ENCODE results near the gene FEN1. TPM values are rescaled to one million over a fixed set of nuclear protein-coding genes. Genes with fewer than 3 reads are reported as not detected.

FEN1 gene
- total RNA-seq, 1 experiment from 2014 or later, result 21.5 TPM

GRCh38 chr11:61814958-61815789 is 22.5 kb downstream of the FEN1 start:
- Mint-ChIP-seq H3K4me3 (ENCODE audit: unreplicated experiment) (peak overlapping the region; percentile 93), H3K27me3 (ENCODE audit: insufficient read depth, unreplicated experiment) (no peaks in the 10 kb centered on the region), H3K4me1 (ENCODE audit: insufficient read depth, unreplicated experiment) (peaks cover 24% of the 10 kb centered on the region), H3K36me3 (ENCODE audit: insufficient read depth, unreplicated experiment) (peaks cover 27% of the 10 kb centered on the region), H3K9me3 (ENCODE audit: unreplicated experiment) (no peaks in the 10 kb centered on the region), H3K27ac (ENCODE audit: low read depth, unreplicated experiment) (peak overlapping the region; percentile 93)
- DNase-seq (ENCODE audit: unreplicated experiment), result peak; percentile 85
- TF ChIP-seq CTCF (IDR thresholded peaks at IDR 0.05; ENCODE audit: unreplicated experiment), result no peak
- intact Hi-C loops (cut with micrococcal nuclease), result no loop called here
- POLR2A ChIA-PET, result interaction anchor here (0.6 to 5.0 kb wide), 14 partner anchors 9 to 317 kb away, joined by 3 to 26 read pairs (median 5); partner anchors contain the start of genes FADS2, FEN1 and TMEM258
- BruUV-seq (replicated peaks), result no TSS peak
- CTCF ChIA-PET, result interaction anchor here (0.6 to 2.8 kb wide), 14 partner anchors 13 to 386 kb away, joined by 3 to 13 read pairs (median 4); partner anchors contain the start of gene FADS2

GRCh38 chr11:61815790-61816735 is 23.4 kb downstream of the FEN1 start:
- peak; percentile 85 for DNase-seq (ENCODE audit: unreplicated experiment)
- Mint-ChIP-seq H3K4me1 (ENCODE audit: insufficient read depth, unreplicated experiment) (peaks cover 32% of the 10 kb centered on the region), H3K9me3 (ENCODE audit: unreplicated experiment) (no peaks in the 10 kb centered on the region), H3K27me3 (ENCODE audit: insufficient read depth, unreplicated experiment) (no peaks in the 10 kb centered on the region), H3K4me3 (ENCODE audit: unreplicated experiment) (peak overlapping the region; percentile 93), H3K27ac (ENCODE audit: low read depth, unreplicated experiment) (peak overlapping the region; percentile 93), H3K36me3 (ENCODE audit: insufficient read depth, unreplicated experiment) (peaks cover 19% of the 10 kb centered on the region)
- TF ChIP-seq CTCF (IDR thresholded peaks at IDR 0.05; ENCODE audit: unreplicated experiment), result no peak
- POLR2A ChIA-PET, result interaction anchor here (0.7 to 5.0 kb wide), 9 partner anchors 13 to 154 kb away, joined by 3 to 26 read pairs (median 6); partner anchors contain the start of genes FADS2, FEN1 and TMEM258
- CTCF ChIA-PET, result interaction anchor here (0.7 to 2.8 kb wide), 10 partner anchors 14 to 266 kb away, joined by 3 to 13 read pairs (median 6); no protein-coding TSS in a partner anchor
- intact Hi-C loops (cut with micrococcal nuclease), result no loop called here
- TSS peak; percentile 15 for BruUV-seq (replicated peaks)

GRCh38 chr11:61816736-61817455 is 24.2 kb downstream of the FEN1 start, which contains the start of gene FADS1:
Gene FADS1 (minus strand): TSS chr11:61817003. CDS start chr11:61816929, 74 bp downstream.
- H3K4me1 Mint-ChIP-seq (ENCODE audit: insufficient read depth, unreplicated experiment), result peaks cover 34% of the 10 kb centered on the region
- intact Hi-C loops (cut with micrococcal nuclease), result no loop called here
- H3K9me3 Mint-ChIP-seq (ENCODE audit: unreplicated experiment), result no peaks in the 10 kb centered on the region
- peak; percentile 85 for DNase-seq (ENCODE audit: unreplicated experiment)
- POLR2A ChIA-PET, result interaction anchor here (2.4 to 5.0 kb wide), 3 partner anchors 12 to 153 kb away, joined by 11 to 27 read pairs (median 26); partner anchors contain the start of genes FADS2, FEN1 and TMEM258
- no TSS peak for BruUV-seq (replicated peaks)
- peak within 1 kb of the TSS; percentile 93 for H3K27ac Mint-ChIP-seq (ENCODE audit: low read depth, unreplicated experiment)
- H3K27me3 Mint-ChIP-seq (ENCODE audit: insufficient read depth, unreplicated experiment), result no peaks in the 10 kb centered on the region
- peak within 1 kb of the TSS; percentile 93 for H3K4me3 Mint-ChIP-seq (ENCODE audit: unreplicated experiment)
- CTCF ChIA-PET, result interaction anchor here (0.7 to 2.8 kb wide), 6 partner anchors 19 to 265 kb away, joined by 3 to 13 read pairs (median 5); no protein-coding TSS in a partner anchor
- H3K36me3 Mint-ChIP-seq (ENCODE audit: insufficient read depth, unreplicated experiment), result peaks cover 11% of the 10 kb centered on the region
- peak; percentile 50 for TF ChIP-seq CTCF (IDR thresholded peaks at IDR 0.05; ENCODE audit: unreplicated experiment)

Data from MCF 10A (cell line).